ENCODE data around the gene TNF.

TNF gene

GRCh38 chr6:31572041-31572911 lies 3.1 kb upstream of the TNF start, which contains the start of gene LTA:
TSS of gene LTA (plus strand) at chr6:31572289. CDS start at chr6:31572743, 454 bp downstream.
- peak in 1 of 2 donors; percentile 54 for DNase-seq (ENCODE audit: low read depth in 2 of 2, low spot score in 1 of 2)

- no peak for DNase-seq (ENCODE audit: low read depth in 2 of 2, low spot score in 1 of 2)
Observed at GRCh38 chr6:31573239-31574105, 1.9 kb upstream of the TNF start.

- no peak for DNase-seq (ENCODE audit: low read depth in 2 of 2, low spot score in 1 of 2)
Observed at GRCh38 chr6:31574106-31575061, 981 bp upstream of the TNF start.

GRCh38 chr6:31575952-31576685 lies 754 bp downstream of the TNF start:
- DNase-seq (ENCODE audit: low read depth in 2 of 2, low spot score in 1 of 2) = no peak

- DNase-seq (ENCODE audit: low read depth in 2 of 2, low spot score in 1 of 2) = no peak
Observed at GRCh38 chr6:31576897-31577578, 1.7 kb downstream of the TNF start.

GRCh38 chr6:31577579-31577966 lies 2.2 kb downstream of the TNF start:
- DNase-seq (ENCODE audit: low read depth in 2 of 2, low spot score in 1 of 2) = no peak

- no peak for DNase-seq (ENCODE audit: low read depth in 2 of 2, low spot score in 1 of 2)
Observed at GRCh38 chr6:31578184-31579118, 3.1 kb downstream of the TNF start.

GRCh38 chr6:31579119-31579505 lies 3.7 kb downstream of the TNF start:
- DNase-seq (ENCODE audit: low read depth in 2 of 2, low spot score in 1 of 2) = no peak

- no peak for DNase-seq (ENCODE audit: low read depth in 2 of 2, low spot score in 1 of 2)
Observed at GRCh38 chr6:31579546-31580437, 4.4 kb downstream of the TNF start.

GRCh38 chr6:31580438-31580740 lies 5.0 kb downstream of the TNF start:
- DNase-seq (ENCODE audit: low read depth in 2 of 2, low spot score in 1 of 2) = no peak

GRCh38 chr6:31580807-31581433 lies 5.6 kb downstream of the TNF start:
- DNase-seq (ENCODE audit: low read depth in 2 of 2, low spot score in 1 of 2) = peak; percentile 81 to 83

GRCh38 chr6:31581434-31582229 lies 6.3 kb downstream of the TNF start:
- DNase-seq (ENCODE audit: low read depth in 2 of 2, low spot score in 1 of 2) = no peak

GRCh38 chr6:31582230-31582643 lies 6.9 kb downstream of the TNF start, which contains the start of gene LTB:
TSS of gene LTB (minus strand) at chr6:31582424. CDS start at chr6:31582417, 7 bp downstream.
- DNase-seq (ENCODE audit: low read depth in 2 of 2, low spot score in 1 of 2) = peak in 1 of 2 donors; percentile 49

- DNase-seq (ENCODE audit: low read depth in 2 of 2, low spot score in 1 of 2) = no peak
Observed at GRCh38 chr6:31585491-31585890, 10.1 kb downstream of the TNF start.

- DNase-seq (ENCODE audit: low read depth in 2 of 2, low spot score in 1 of 2) = no peak
Observed at GRCh38 chr6:31586008-31586407, 10.6 kb downstream of the TNF start, which contains the start of gene LST1. TSS of gene LST1 (plus strand) at chr6:31586277. CDS start at chr6:31587300, 1,023 bp downstream.

- no peak for DNase-seq (ENCODE audit: low read depth in 2 of 2, low spot score in 1 of 2)
Observed at GRCh38 chr6:31586599-31587281, 11.4 kb downstream of the TNF start.

All from stimulated activated CD8-positive, alpha-beta memory T cell treated with anti-CD3 and anti-CD28 coated beads, Interleukin-4, amount 100 ng/mL, for 1 hour (primary cell).